GM12801 (cell line): Measurements from ENCODE around the gene SCUBE1.

Experiments used
- CTCF ChIP-seq: IDR thresholded peaks from one replicate; pipeline ENCODE4 v1.5.1; 2011; ENCODE audit warnings: control low read depth; ENCODE audit not compliant: insufficient read length; ENCODE audit errors: extremely low read depth

The SCUBE1 gene

GRCh38 chr22:43176090-43176489, 167.1 kb downstream of the SCUBE1 start:
- TF ChIP-seq CTCF, result no peak

- TF ChIP-seq CTCF, result no peak
Observed at GRCh38 chr22:43174941-43175531, 168.1 kb downstream of the SCUBE1 start.

- TF ChIP-seq CTCF, result no peak
Observed at GRCh38 chr22:43173976-43174720, 169.0 kb downstream of the SCUBE1 start.

GRCh38 chr22:43173566-43173965, 169.6 kb downstream of the SCUBE1 start:
- TF ChIP-seq CTCF, result no peak

GRCh38 chr22:43172191-43172590, 171.0 kb downstream of the SCUBE1 start:
- no peak for TF ChIP-seq CTCF

GRCh38 chr22:43171607-43172006, 171.6 kb downstream of the SCUBE1 start:
- no peak for TF ChIP-seq CTCF

GRCh38 chr22:43171019-43171491, 172.1 kb downstream of the SCUBE1 start:
- no peak for TF ChIP-seq CTCF
